D721Med (cell line): ENCODE data around the gene SPATA21.
"Not testable (repeated sequence)": the region's sequence is repeated elsewhere in the genome, so short reads cannot be mapped to it uniquely, and the experiment has no call there.

Experiments used
- DNase-seq: peaks from one replicate; pipeline ENCODE4 v3.0.0; 2011; ENCODE audit warnings: low spot score; ENCODE audit not compliant: insufficient read length
- FAIRE-seq: peaks from 2 replicates; lab custom pipeline; 2011; peaks lifted over from hg19 to GRCh38; lab: Jason Lieb, UNC
- TF ChIP-seq, protein P1 (sequence below): IDR thresholded peaks from 2 replicates; pipeline ENCODE4 v1.5.1; 2012; ENCODE audit warnings: mild to moderate bottlenecking, control low read depth; ENCODE audit not compliant: insufficient read depth; ENCODE audit errors: missing control alignments

Gene SPATA21

GRCh38 chr1:16367968-16368890 lies 69.0 kb downstream of the SPATA21 start:
- TF ChIP-seq, protein P1, sequence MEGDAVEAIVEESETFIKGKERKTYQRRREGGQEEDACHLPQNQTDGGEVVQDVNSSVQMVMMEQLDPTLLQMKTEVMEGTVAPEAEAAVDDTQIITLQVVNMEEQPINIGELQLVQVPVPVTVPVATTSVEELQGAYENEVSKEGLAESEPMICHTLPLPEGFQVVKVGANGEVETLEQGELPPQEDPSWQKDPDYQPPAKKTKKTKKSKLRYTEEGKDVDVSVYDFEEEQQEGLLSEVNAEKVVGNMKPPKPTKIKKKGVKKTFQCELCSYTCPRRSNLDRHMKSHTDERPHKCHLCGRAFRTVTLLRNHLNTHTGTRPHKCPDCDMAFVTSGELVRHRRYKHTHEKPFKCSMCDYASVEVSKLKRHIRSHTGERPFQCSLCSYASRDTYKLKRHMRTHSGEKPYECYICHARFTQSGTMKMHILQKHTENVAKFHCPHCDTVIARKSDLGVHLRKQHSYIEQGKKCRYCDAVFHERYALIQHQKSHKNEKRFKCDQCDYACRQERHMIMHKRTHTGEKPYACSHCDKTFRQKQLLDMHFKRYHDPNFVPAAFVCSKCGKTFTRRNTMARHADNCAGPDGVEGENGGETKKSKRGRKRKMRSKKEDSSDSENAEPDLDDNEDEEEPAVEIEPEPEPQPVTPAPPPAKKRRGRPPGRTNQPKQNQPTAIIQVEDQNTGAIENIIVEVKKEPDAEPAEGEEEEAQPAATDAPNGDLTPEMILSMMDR, result no peak
- FAIRE-seq (no peak), DNase-seq (no peak)

- FAIRE-seq (no peak), DNase-seq (no peak)
- TF ChIP-seq, protein P1, result peak; percentile 4
These were observed 69.8 kb downstream of the SPATA21 start for GRCh38 chr1:16367258-16367967.

- no peak for FAIRE-seq
- TF ChIP-seq, protein P1, result no peak
- DNase-seq, result peak; percentile 38
These were observed 70.4 kb downstream of the SPATA21 start, which contains the start of gene SZRD1 for GRCh38 chr1:16366722-16367257. Gene SZRD1, plus strand, starts transcription at chr1:16367242. Its CDS starts 16 bp downstream, at chr1:16367258.

- FAIRE-seq, DNase-seq: not testable (repeated sequence)
These were observed 72.1 kb downstream of the SPATA21 start for GRCh38 chr1:16365146-16365498.

DNA sequence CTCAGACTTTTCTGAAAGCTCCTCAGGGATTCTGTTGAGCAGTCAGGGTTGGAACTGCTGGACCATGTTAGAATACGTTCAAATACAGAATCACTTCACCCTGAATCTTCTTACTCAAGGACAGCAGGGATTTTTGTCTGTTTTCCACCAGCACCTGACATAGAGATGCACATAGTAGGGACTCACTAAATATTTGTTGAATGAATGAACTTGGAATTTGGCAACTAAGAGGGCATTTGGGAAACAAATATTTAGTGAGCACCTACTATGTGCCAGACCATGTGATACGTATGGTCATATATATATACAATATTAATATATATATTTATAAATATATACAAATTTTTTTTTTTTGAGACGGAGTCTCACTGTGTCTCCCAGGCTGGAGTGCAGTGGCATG lies 80.4 kb downstream of the SPATA21 start:
- TF ChIP-seq, protein P1, result no peak

DNA sequence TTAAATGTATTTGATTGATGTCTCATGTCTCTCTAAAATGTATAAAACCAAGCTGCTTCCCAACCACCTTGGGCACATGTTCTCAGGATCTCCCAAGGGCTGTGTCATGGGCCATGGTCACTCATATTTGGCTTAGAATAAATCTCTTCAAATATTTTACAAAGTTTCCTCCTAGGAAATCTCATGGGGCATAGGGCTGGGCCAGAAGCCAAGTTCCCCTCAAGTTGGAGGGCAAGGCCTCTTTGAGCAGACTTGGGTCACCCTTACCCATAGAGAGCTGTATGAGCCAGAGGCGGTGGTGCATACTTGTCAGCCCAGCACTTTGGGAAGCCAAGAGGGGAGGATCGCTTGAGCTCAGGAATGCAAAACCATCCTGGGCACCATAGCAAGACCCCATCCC lies 82.6 kb downstream of the SPATA21 start:
- FAIRE-seq (no peak), DNase-seq (no peak)
- TF ChIP-seq, protein P1, result no peak

More for the DNA sequence above, 80.4 kb downstream of the SPATA21 start:
- DNase-seq (no peak), FAIRE-seq (no peak)

- DNase-seq (no peak), FAIRE-seq (no peak)
- TF ChIP-seq, protein P1, result no peak
These were observed 84.2 kb downstream of the SPATA21 start for GRCh38 chr1:16352842-16353535.
